OCI-LY7 (cell line): Measurements from ENCODE around the gene PFN2. TPM values are rescaled to one million over a fixed set of nuclear protein-coding genes. Genes with fewer than 3 reads are reported as not detected.

ENCODE experiments used
- BruUV-seq: library from RNA; stranded (reverse); fragments of 400-500 nt; replicated peaks from 2 replicates; lab custom pipeline; 2021; lab: Mats Ljungman, UMichigan
- CTCF ChIA-PET: fragments of 300-600 bp; sonication (Branson Sonifier 250); formaldehyde crosslinking; loops from one replicate; lab custom pipeline; 2022; ENCODE audit warnings: antibody characterized with exemption; ENCODE audit not compliant: unreplicated experiment; lab: Charles Lee
- POLR2A ChIA-PET: fragments of 300-600 bp; sonication (Branson Sonifier 250); formaldehyde crosslinking; loops from one replicate; lab custom pipeline; 2022; ENCODE audit warnings: antibody characterized with exemption; lab: Charles Lee
- DNase-seq: peaks from one replicate; pipeline ENCODE4 v3.0.0-alpha.2; 2015; ENCODE audit warnings: low spot score
- H2AFZ ChIP-seq: fragments of 200-600 bp; sonication (generic), shearing (Covaris generic); 2 replicates; pipeline ENCODE4 v1.6.1; 2014; ENCODE audit warnings: mild to moderate bottlenecking, antibody characterized with exemption, low read length, moderate library complexity
- H3K27ac ChIP-seq: fragments of 200-600 bp; sonication (generic); 2 replicates; pipeline ENCODE4 v1.5.1; 2014; ENCODE audit warnings: mixed run types, low read depth, mild to moderate bottlenecking, moderate library complexity, low read length, inconsistent platforms; ENCODE audit not compliant: poor library complexity, severe bottlenecking
- H3K36me3 ChIP-seq: fragments of 200-600 bp; sonication (generic); 2 replicates; pipeline ENCODE4 v1.6.1; 2014; ENCODE audit warnings: mild to moderate bottlenecking, antibody characterized with exemption, low read length, moderate library complexity, mixed read lengths; ENCODE audit not compliant: insufficient read depth
- H3K4me1 ChIP-seq: fragments of 200-600 bp; sonication (generic); 2 replicates; pipeline ENCODE4 v1.5.1; 2014; ENCODE audit warnings: mild to moderate bottlenecking, low read length; ENCODE audit not compliant: insufficient read depth, poor library complexity, severe bottlenecking
- H3K4me2 ChIP-seq: fragments of 200-600 bp; sonication (generic); 2 replicates; pipeline ENCODE4 v1.6.1; 2014; ENCODE audit warnings: mild to moderate bottlenecking, low read length
- H3K4me3 ChIP-seq: fragments of 200-600 bp; sonication (generic); 2 replicates; pipeline ENCODE4 v1.5.1; 2014; ENCODE audit warnings: mild to moderate bottlenecking, low read depth, low read length; ENCODE audit not compliant: poor library complexity, severe bottlenecking
- H3K79me2 ChIP-seq: fragments of 200-600 bp; sonication (generic); 2 replicates; pipeline ENCODE4 v1.6.1; 2016; ENCODE audit warnings: low read depth, mild to moderate bottlenecking, low read length, moderate library complexity, mixed read lengths; ENCODE audit not compliant: insufficient read depth
- H3K9me2 ChIP-seq: fragments of 200-600 bp; sonication (generic); 2 replicates; pipeline ENCODE4 v1.6.1; 2016; ENCODE audit warnings: mild to moderate bottlenecking, low read length, mixed read lengths; ENCODE audit not compliant: insufficient read depth
- H3K9me3 ChIP-seq: fragments of 200-600 bp; sonication (generic); 2 replicates; pipeline ENCODE4 v1.6.1; 2014; ENCODE audit warnings: mild to moderate bottlenecking, mixed run types, low read length, mixed read lengths
- H4K20me1 ChIP-seq: fragments of 200-600 bp; sonication (generic); 2 replicates; pipeline ENCODE4 v1.6.1; 2014; ENCODE audit warnings: mild to moderate bottlenecking, antibody characterized with exemption, low read length, moderate library complexity, mixed read lengths; ENCODE audit not compliant: insufficient read depth
- CTCF ChIP-seq: fragments of 200-600 bp; sonication (generic); conservative IDR thresholded peaks from 2 replicates; pipeline ENCODE4 v1.5.1; 2014; ENCODE audit warnings: mild to moderate bottlenecking, antibody characterized with exemption, low read length, moderate library complexity, mixed read lengths
- EZH2phosphoT487 ChIP-seq: fragments of 200-600 bp; sonication (generic); IDR thresholded peaks from 2 replicates; pipeline ENCODE4 v1.6.1; 2018; ENCODE audit warnings: low read depth, borderline replicate concordance, mild to moderate bottlenecking, mixed run types, antibody characterized with exemption, low read length, moderate library complexity, mixed read lengths
- intact Hi-C: fragments of 100-400 bp; cut with micrococcal nuclease; formaldehyde crosslinking; loops from one replicate; pipeline ENCODE4 v1.10.0; 2022; ENCODE audit not compliant: unreplicated experiment
- total RNA-seq, 2 experiments: library from RNA; depleted of rRNA in 1 of 2; stranded (reverse); fragments of >200 nt in 1 of 2; shearing (Covaris generic) in 1 of 2; gene quantifications; 2 replicates each; pipeline ENCODE4 v1.2.3, GENCODE V29; 2014 to 2022

Gene PFN2
- total RNA-seq, 2 experiments from 2014 or later: 2.6 to 32.3 TPM

- Histone ChIP-seq H3K79me2 (no peaks in the 10 kb centered on the region), H3K4me2 (no peak overlapping the region), H3K27ac (no peak overlapping the region), H3K4me3 (no peak overlapping the region), H4K20me1 (no peaks in the 10 kb centered on the region), H3K9me2 (no peaks in the 10 kb centered on the region), H2AFZ (no peak overlapping the region), H3K4me1 (no peaks in the 10 kb centered on the region), H3K36me3 (no peaks in the 10 kb centered on the region), H3K9me3 (no peaks in the 10 kb centered on the region)
- CTCF ChIA-PET: no interaction called here
- BruUV-seq: no TSS peak
- intact Hi-C loops: no loop called here
- POLR2A ChIA-PET: interaction anchor here (0.6 to 1.5 kb wide), 7 partner anchors 8 to 283 kb away, joined by 3 to 6 read pairs (median 4); partner anchors contain the start of gene PFN2
- TF ChIP-seq EZH2phosphoT487: no peak
- no peak for TF ChIP-seq CTCF
- no peak for DNase-seq
These were observed 13.2 kb downstream of the PFN2 start for GRCh38 chr3:149957361-149958125.

DNA sequence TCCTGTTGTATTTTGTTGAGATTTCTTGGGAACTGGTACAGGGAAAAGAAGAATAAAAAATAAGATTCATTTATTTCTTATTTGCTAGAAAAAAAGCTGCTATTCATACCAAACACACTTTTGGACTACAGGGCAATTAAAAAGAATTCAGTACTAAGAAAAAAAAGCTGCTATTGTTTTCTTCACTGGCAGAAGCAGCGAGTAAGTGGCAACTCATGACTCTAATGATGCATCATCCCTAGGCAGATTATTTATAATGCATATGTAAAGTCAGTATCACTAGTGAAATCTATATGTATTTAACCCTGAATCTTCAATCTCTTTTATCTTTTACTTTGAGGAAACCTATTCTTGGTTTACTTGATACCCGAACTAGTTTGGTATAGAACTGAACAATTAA lies 15.2 kb downstream of the PFN2 start:
- intact Hi-C loops: no loop called here
- TF ChIP-seq EZH2phosphoT487 (no peak), CTCF (no peak)
- no peak overlapping the region for H3K4me2 ChIP-seq
- no peaks in the 10 kb centered on the region for H3K36me3 ChIP-seq
- H3K9me3 ChIP-seq: no peaks in the 10 kb centered on the region
- BruUV-seq: no TSS peak
- no peaks in the 10 kb centered on the region for H4K20me1 ChIP-seq
- no peak overlapping the region for H3K27ac ChIP-seq
- H3K4me3 ChIP-seq: no peak overlapping the region
- H2AFZ ChIP-seq: no peak overlapping the region
- H3K4me1 ChIP-seq: no peaks in the 10 kb centered on the region
- ChIA-PET POLR2A (interaction anchor here (0.8 to 1.0 kb wide), 2 partner anchors 14 to 80 kb away, joined by 3 to 4 read pairs; no protein-coding TSS in a partner anchor), CTCF (no interaction called here)
- DNase-seq: no peak
- H3K9me2 ChIP-seq: no peaks in the 10 kb centered on the region
- no peaks in the 10 kb centered on the region for H3K79me2 ChIP-seq

DNA sequence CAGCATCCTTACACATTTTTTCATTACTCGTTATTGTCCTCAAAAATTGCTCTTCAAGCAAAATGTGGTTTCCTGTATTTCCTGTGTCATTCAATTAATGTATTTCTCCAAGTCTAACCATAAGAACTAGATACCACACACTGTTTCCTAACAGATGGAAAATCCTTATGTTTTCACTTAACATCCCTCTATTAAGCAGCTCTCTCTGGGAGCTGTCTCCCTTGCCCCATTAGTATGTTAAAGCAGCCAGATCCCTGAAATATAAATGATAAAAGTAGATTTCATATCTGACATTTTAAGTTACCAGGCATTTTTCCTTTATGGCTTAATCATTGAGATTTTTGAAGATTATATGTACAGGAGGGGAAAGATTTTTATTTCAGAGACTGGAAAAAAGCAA lies 15.9 kb downstream of the PFN2 start:
- H3K79me2 ChIP-seq: no peaks in the 10 kb centered on the region
- CTCF ChIA-PET: no interaction called here
- peaks cover 4% of the 10 kb centered on the region; the same call in 1 of the 2 replicates for H3K36me3 ChIP-seq
- POLR2A ChIA-PET: interaction anchor here (0.8 to 1.0 kb wide), 2 partner anchors 15 to 80 kb away, joined by 3 to 4 read pairs; no protein-coding TSS in a partner anchor
- no peak overlapping the region for H3K4me3 ChIP-seq
- no peak overlapping the region for H2AFZ ChIP-seq
- BruUV-seq: no TSS peak
- no peak overlapping the region for H3K4me2 ChIP-seq
- H3K9me2 ChIP-seq: no peaks in the 10 kb centered on the region
- no peaks in the 10 kb centered on the region for H3K9me3 ChIP-seq
- intact Hi-C loops: no loop called here
- TF ChIP-seq EZH2phosphoT487 (no peak), CTCF (no peak)
- no peaks in the 10 kb centered on the region for H3K4me1 ChIP-seq
- H3K27ac ChIP-seq: no peak overlapping the region
- DNase-seq: no peak
- no peaks in the 10 kb centered on the region for H4K20me1 ChIP-seq
